Measurements from ENCODE around the gene CDHR1. TPM values are rescaled to one million over a fixed set of nuclear protein-coding genes. Genes with fewer than 3 reads are reported as not detected.

Gene CDHR1
- total RNA-seq, 1 experiment from 2014 or later: 5.0 TPM

DNA sequence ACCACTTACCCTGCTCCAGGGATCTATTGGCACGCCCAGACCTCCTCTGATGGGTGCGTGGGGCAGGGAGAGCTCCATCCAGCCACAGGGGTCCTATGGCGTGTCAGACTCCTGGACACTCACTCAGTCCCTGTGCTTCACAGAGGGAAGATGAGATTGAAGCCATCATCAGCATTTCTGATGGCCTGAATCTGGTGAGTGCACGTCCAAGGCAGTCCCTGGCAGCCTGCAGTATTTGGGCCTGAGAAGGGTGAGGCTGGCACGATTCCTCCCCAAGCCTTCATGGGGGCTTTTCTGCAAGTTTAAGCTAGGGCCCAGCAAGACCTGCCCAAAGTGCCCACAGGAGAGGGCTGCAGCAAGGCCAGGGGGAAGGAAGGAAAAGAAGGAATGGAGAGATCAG is 3.3 kb downstream of the CDHR1 start (continued):
- no peak for TF ChIP-seq ZNF281 (CRISPR knock-in tag; IDR thresholded peaks at IDR 0.05)
- TF ChIP-seq, protein P1, sequence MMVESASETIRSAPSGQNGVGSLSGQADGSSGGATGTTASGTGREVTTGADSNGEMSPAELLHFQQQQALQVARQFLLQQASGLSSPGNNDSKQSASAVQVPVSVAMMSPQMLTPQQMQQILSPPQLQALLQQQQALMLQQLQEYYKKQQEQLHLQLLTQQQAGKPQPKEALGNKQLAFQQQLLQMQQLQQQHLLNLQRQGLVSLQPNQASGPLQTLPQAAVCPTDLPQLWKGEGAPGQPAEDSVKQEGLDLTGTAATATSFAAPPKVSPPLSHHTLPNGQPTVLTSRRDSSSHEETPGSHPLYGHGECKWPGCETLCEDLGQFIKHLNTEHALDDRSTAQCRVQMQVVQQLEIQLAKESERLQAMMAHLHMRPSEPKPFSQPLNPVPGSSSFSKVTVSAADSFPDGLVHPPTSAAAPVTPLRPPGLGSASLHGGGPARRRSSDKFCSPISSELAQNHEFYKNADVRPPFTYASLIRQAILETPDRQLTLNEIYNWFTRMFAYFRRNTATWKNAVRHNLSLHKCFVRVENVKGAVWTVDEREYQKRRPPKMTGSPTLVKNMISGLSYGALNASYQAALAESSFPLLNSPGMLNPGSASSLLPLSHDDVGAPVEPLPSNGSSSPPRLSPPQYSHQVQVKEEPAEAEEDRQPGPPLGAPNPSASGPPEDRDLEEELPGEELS (CRISPR knock-in tag; IDR thresholded peaks at IDR 0.05): no peak
- TF ChIP-seq CDX4 (CRISPR knock-in tag; IDR thresholded peaks at IDR 0.05; ENCODE audit: borderline replicate concordance): no peak

- ChIA-PET CTCF (interaction anchor here (0.6 to 1.7 kb wide), 2 partner anchors 50 to 176 kb away, joined by 3 to 7 read pairs; no protein-coding TSS in a partner anchor), POLR2A (no interaction called here)
- ATAC-seq (no peak), DNase-seq (ENCODE audit: low spot score) (no peak)
- Mint-ChIP-seq H3K27ac (no peak overlapping the region; the same call in 1 of the 2 replicates), H3K36me3 (no peaks in the 10 kb centered on the region), H3K27me3 (ENCODE audit: low read depth) (peaks cover 41% of the 10 kb centered on the region), H3K9me3 (no peaks in the 10 kb centered on the region), H3K4me1 (peaks cover 9% of the 10 kb centered on the region; the same call in 1 of the 2 replicates), H3K4me3 (no peak overlapping the region)
- TF ChIP-seq, protein P2, sequence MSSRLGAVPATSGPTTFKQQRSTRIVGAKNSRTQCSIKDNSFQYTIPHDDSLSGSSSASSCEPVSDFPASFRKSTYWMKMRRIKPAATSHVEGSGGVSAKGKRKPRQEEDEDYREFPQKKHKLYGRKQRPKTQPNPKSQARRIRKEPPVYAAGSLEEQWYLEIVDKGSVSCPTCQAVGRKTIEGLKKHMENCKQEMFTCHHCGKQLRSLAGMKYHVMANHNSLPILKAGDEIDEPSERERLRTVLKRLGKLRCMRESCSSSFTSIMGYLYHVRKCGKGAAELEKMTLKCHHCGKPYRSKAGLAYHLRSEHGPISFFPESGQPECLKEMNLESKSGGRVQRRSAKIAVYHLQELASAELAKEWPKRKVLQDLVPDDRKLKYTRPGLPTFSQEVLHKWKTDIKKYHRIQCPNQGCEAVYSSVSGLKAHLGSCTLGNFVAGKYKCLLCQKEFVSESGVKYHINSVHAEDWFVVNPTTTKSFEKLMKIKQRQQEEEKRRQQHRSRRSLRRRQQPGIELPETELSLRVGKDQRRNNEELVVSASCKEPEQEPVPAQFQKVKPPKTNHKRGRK (CRISPR knock-in tag; IDR thresholded peaks at IDR 0.05; ENCODE audit: borderline replicate concordance): no peak
- TF ChIP-seq GRHL2 (CRISPR knock-in tag; IDR thresholded peaks at IDR 0.05; ENCODE audit: insufficient replicate concordance, severe bottlenecking) (no peak), ESRRA (CRISPR knock-in tag; IDR thresholded peaks at IDR 0.05; ENCODE audit: borderline replicate concordance) (no peak), ATF6 (CRISPR knock-in tag; IDR thresholded peaks at IDR 0.05) (no peak), ZNF232 (CRISPR knock-in tag; IDR thresholded peaks at IDR 0.05) (no peak), SMAD4 (CRISPR knock-in tag; IDR thresholded peaks at IDR 0.05) (no peak), TCF7 (CRISPR knock-in tag; IDR thresholded peaks at IDR 0.05; ENCODE audit: low read depth) (no peak), FOXJ3 (CRISPR knock-in tag; IDR thresholded peaks at IDR 0.05; ENCODE audit: borderline replicate concordance) (no peak), CTCF (IDR thresholded peaks at IDR 0.05) (no peak), ETV6 (CRISPR knock-in tag; IDR thresholded peaks at IDR 0.05) (no peak), ZNF671 (CRISPR knock-in tag; IDR thresholded peaks at IDR 0.05) (no peak), CBFB (CRISPR knock-in tag; IDR thresholded peaks at IDR 0.05; ENCODE audit: low read depth) (no peak), CREM (CRISPR knock-in tag; IDR thresholded peaks at IDR 0.05) (no peak), JUN (CRISPR knock-in tag; IDR thresholded peaks at IDR 0.05) (no peak)
- TF ChIP-seq, protein P3, sequence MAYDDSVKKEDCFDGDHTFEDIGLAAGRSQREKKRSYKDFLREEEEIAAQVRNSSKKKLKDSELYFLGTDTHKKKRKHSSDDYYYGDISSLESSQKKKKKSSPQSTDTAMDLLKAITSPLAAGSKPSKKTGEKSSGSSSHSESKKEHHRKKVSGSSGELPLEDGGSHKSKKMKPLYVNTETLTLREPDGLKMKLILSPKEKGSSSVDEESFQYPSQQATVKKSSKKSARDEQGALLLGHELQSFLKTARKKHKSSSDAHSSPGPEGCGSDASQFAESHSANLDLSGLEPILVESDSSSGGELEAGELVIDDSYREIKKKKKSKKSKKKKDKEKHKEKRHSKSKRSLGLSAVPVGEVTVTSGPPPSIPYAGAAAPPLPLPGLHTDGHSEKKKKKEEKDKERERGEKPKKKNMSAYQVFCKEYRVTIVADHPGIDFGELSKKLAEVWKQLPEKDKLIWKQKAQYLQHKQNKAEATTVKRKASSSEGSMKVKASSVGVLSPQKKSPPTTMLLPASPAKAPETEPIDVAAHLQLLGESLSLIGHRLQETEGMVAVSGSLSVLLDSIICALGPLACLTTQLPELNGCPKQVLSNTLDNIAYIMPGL (CRISPR knock-in tag; IDR thresholded peaks at IDR 0.05): no peak
- TF ChIP-seq, protein P4, sequence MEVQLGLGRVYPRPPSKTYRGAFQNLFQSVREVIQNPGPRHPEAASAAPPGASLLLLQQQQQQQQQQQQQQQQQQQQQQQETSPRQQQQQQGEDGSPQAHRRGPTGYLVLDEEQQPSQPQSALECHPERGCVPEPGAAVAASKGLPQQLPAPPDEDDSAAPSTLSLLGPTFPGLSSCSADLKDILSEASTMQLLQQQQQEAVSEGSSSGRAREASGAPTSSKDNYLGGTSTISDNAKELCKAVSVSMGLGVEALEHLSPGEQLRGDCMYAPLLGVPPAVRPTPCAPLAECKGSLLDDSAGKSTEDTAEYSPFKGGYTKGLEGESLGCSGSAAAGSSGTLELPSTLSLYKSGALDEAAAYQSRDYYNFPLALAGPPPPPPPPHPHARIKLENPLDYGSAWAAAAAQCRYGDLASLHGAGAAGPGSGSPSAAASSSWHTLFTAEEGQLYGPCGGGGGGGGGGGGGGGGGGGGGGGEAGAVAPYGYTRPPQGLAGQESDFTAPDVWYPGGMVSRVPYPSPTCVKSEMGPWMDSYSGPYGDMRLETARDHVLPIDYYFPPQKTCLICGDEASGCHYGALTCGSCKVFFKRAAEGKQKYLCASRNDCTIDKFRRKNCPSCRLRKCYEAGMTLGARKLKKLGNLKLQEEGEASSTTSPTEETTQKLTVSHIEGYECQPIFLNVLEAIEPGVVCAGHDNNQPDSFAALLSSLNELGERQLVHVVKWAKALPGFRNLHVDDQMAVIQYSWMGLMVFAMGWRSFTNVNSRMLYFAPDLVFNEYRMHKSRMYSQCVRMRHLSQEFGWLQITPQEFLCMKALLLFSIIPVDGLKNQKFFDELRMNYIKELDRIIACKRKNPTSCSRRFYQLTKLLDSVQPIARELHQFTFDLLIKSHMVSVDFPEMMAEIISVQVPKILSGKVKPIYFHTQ (CRISPR knock-in tag; IDR thresholded peaks at IDR 0.05): no peak
These were observed 4.0 kb downstream of the CDHR1 start for GRCh38 chr10:84198206-84198915.

All from WTC11 (cell line).